GM12873 (cell line): ENCODE data around the gene PSD.

Experiments used
- CTCF ChIP-seq: IDR thresholded peaks from 2 replicates; pipeline ENCODE4 v1.5.1; 2012; ENCODE audit warnings: low read depth, mild to moderate bottlenecking, moderate library complexity, low read length, control low read depth; ENCODE audit not compliant: insufficient read depth; ENCODE audit errors: missing control alignments

PSD gene

GRCh38 chr10:102410429-102411073 is 8.0 kb downstream of the PSD start:
- TF ChIP-seq CTCF: no peak

- TF ChIP-seq CTCF: no peak
Observed at GRCh38 chr10:102409604-102410428, 8.8 kb downstream of the PSD start.

- TF ChIP-seq CTCF: no peak
Observed at GRCh38 chr10:102408728-102409603, 9.6 kb downstream of the PSD start.

GRCh38 chr10:102408131-102408727 is 10.4 kb downstream of the PSD start:
- TF ChIP-seq CTCF: no peak

GRCh38 chr10:102407425-102408130 is 11.0 kb downstream of the PSD start:
- TF ChIP-seq CTCF: no peak

- TF ChIP-seq CTCF: no peak
Observed at GRCh38 chr10:102406815-102407214, 11.8 kb downstream of the PSD start.
